Thyroid gland (tissue), 4 donors: ENCODE measurements around the gene AJAP1. TPM values are rescaled to one million over a fixed set of nuclear protein-coding genes. Genes with fewer than 3 reads are reported as not detected.

Experiments used
- DNase-seq, 2 donors: peaks; one replicate each; pipeline ENCODE4 v3.0.0-alpha.2; 2019
- H3K27ac ChIP-seq, 3 donors: fragments of 200-600 bp; sonication (generic); 1 replicate in 2 of 3; 2 replicates in 1 of 3; pipeline ENCODE4 v1.5.1; 2016 to 2019; ENCODE audit warnings: mild to moderate bottlenecking in 1 of 3, moderate library complexity in 1 of 3
- H3K27me3 ChIP-seq: fragments of 200-600 bp; sonication (generic); one replicate; pipeline ENCODE4 v1.5.1; 2019
- H3K36me3 ChIP-seq, 2 donors: fragments of 200-600 bp; sonication (generic); one replicate each; pipeline ENCODE4 v1.5.1; 2016 to 2019
- H3K4me1 ChIP-seq, 2 donors: fragments of 200-600 bp; sonication (generic); one replicate each; pipeline ENCODE4 v1.5.1; 2017 to 2019
- H3K4me3 ChIP-seq, 3 donors: fragments of 200-600 bp; sonication (generic); replicated peaks in 1 of 3; 1 replicate in 2 of 3; 2 replicates in 1 of 3; pipeline ENCODE4 v1.5.1; 2016; ENCODE audit warnings: mild to moderate bottlenecking in 1 of 3
- H3K9me3 ChIP-seq: fragments of 200-600 bp; sonication (generic); one replicate; pipeline ENCODE4 v1.5.1; 2017
- CTCF ChIP-seq, 6 experiments: fragments of 200-600 bp in 3 of 6; fragments of 450-650 bp in 3 of 6; sonication (generic) in 3 of 6; IDR thresholded peaks; one replicate each; pipeline ENCODE4 v1.5.1; 2016 to 2019; ENCODE audit warnings: antibody characterized with exemption in 6 of 6, mild to moderate bottlenecking in 2 of 6, inconsistent platforms in 1 of 6, moderate library complexity in 1 of 6
- POLR2A ChIP-seq, 2 donors: fragments of 450-650 bp; IDR thresholded peaks; one replicate each; pipeline ENCODE4 v1.6.1; 2017; ENCODE audit warnings: antibody characterized with exemption in 2 of 2, mild to moderate bottlenecking in 2 of 2, moderate library complexity in 1 of 2
- WGBS, 2 donors: methylation state at CpG; one replicate each; pipeline ENCODE4 v1.1.5; 2017; 5-methylcytosine and 5-hydroxymethylcytosine counted together
- intact Hi-C: fragments of 100-400 bp; cut with DNase I; formaldehyde crosslinking; loops from one replicate; pipeline ENCODE4 v1.15.1; 2023
- total RNA-seq, 4 donors: library from RNA; depleted of rRNA; stranded (reverse); fragments of >200 nt; gene quantifications; one replicate each; pipeline ENCODE4 v1.2.3, GENCODE V29; 2016

Gene AJAP1, protein sequence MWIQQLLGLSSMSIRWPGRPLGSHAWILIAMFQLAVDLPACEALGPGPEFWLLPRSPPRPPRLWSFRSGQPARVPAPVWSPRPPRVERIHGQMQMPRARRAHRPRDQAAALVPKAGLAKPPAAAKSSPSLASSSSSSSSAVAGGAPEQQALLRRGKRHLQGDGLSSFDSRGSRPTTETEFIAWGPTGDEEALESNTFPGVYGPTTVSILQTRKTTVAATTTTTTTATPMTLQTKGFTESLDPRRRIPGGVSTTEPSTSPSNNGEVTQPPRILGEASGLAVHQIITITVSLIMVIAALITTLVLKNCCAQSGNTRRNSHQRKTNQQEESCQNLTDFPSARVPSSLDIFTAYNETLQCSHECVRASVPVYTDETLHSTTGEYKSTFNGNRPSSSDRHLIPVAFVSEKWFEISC
- total RNA-seq: 1 to 10 TPM in 2 of 4 donors, under 1 TPM in 2; 0.22 to 1.6 (median 0.81) TPM

- peak within 1 kb of the TSS in 1 of 3 donors; percentile 30 for H3K4me3 ChIP-seq
- no peaks in the 10 kb centered on the region for H3K36me3 ChIP-seq
- peaks cover 7% of the 10 kb centered on the region for H3K27me3 ChIP-seq
- TF ChIP-seq CTCF (IDR thresholded peaks at IDR 0.05) (no peak), POLR2A (IDR thresholded peaks at IDR 0.05) (no peak)
- H3K27ac ChIP-seq: no peak within 1 kb of the TSS
- intact Hi-C loops: loop anchor here (10.0 kb wide), 1 partner anchor 1091 kb away; no protein-coding TSS in a partner anchor
- WGBS, 2 donors: 2 to 5% methylated on average over 14 to 28 of the region's 112 CpGs
- H3K9me3 ChIP-seq: no peaks in the 10 kb centered on the region
- no peak for DNase-seq
- H3K4me1 ChIP-seq: peaks cover 7 to 30% of the 10 kb centered on the region in 2 donors
These were observed at the start of gene AJAP1 for GRCh38 chr1:4653796-4654725. AJAP1 (plus strand) TSS chr1:4654609; CDS start chr1:4655426, 817 bp downstream.

DNA sequence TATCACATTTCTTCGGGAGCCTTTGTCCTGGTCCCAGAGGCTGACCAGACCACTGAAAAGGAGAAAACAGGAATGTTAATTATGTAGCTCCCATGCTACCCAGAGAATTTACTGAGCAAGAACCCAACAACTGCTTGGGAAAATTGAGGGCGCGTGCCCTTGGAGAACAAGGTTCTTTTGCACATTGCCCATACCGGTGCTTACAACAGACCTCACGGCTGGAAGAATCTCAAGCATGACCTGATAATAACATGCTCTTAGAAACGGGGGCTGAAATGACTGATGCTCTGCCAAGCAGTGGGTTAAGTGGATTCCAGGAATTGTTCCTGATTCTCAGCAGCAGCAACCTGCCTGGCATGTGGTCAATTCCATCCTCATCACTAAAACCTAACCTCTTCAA lies 49.3 kb upstream of the AJAP1 start:
- intact Hi-C loops: no loop called here
- 16 to 22% methylated on average over 6 of the region's 6 CpGs for WGBS, 2 donors
- Histone ChIP-seq H3K9me3 (no peaks in the 10 kb centered on the region), H3K27ac (peak overlapping the region; percentile 46 to 86 (median 54)), H3K4me1 (peaks cover 33 to 46% of the 10 kb centered on the region in 2 donors), H3K27me3 (no peaks in the 10 kb centered on the region), H3K36me3 (no peaks in the 10 kb centered on the region), H3K4me3 (no peak overlapping the region)
- no peak for TF ChIP-seq CTCF (IDR thresholded peaks at IDR 0.05)
- no peak for TF ChIP-seq POLR2A (IDR thresholded peaks at IDR 0.05)
- peak; percentile 90 to 92 for DNase-seq

GRCh38 chr1:4611563-4612341 lies 42.7 kb upstream of the AJAP1 start:
- no peaks in the 10 kb centered on the region for H3K9me3 ChIP-seq
- DNase-seq: no peak
- no peaks in the 10 kb centered on the region for H3K36me3 ChIP-seq
- H3K27me3 ChIP-seq: no peaks in the 10 kb centered on the region
- no peak overlapping the region for H3K4me3 ChIP-seq
- H3K4me1 ChIP-seq: peaks cover 12 to 19% of the 10 kb centered on the region in 2 donors
- WGBS, 2 donors: 87 to 95% methylated on average over 24 of the region's 24 CpGs
- TF ChIP-seq POLR2A (IDR thresholded peaks at IDR 0.05): no peak
- TF ChIP-seq CTCF (IDR thresholded peaks at IDR 0.05): no peak
- no peak overlapping the region for H3K27ac ChIP-seq
- intact Hi-C loops: no loop called here

DNA sequence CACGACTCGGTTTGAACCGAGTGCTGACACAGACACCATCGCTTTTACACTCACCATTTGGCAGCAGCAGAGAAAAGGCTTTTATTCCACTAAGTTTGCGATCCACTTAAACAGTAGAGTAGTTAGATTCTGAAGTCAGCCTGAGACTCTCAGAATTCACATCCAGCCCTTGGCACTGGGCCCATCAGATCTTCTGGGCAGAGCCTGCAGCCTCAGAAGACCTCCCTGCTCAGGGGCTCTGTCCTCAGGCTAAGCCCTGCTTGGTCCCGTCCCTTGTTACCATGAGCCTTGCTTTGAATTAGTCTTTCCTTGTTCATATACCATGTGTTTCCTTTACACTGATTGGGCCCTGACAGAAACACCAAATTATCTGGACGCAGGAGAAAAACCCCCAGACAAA lies 41.4 kb upstream of the AJAP1 start:
- TF ChIP-seq CTCF (IDR thresholded peaks at IDR 0.05) (no peak), POLR2A (IDR thresholded peaks at IDR 0.05) (no peak)
- Histone ChIP-seq H3K4me3 (no peak overlapping the region), H3K27me3 (no peaks in the 10 kb centered on the region), H3K27ac (no peak overlapping the region), H3K9me3 (no peaks in the 10 kb centered on the region), H3K36me3 (no peaks in the 10 kb centered on the region), H3K4me1 (peaks cover 12 to 19% of the 10 kb centered on the region in 2 donors)
- no peak for DNase-seq
- 63 to 66% methylated on average over 7 of the region's 7 CpGs for WGBS, 2 donors
- intact Hi-C loops: no loop called here
